Fibroblast of skin of abdomen (primary cell): ENCODE measurements around the gene ADGRA3.

ENCODE experiments used
- DNase-seq: peaks from one replicate; pipeline ENCODE4 v3.0.0-alpha.2; 2013

The ADGRA3 gene

DNA sequence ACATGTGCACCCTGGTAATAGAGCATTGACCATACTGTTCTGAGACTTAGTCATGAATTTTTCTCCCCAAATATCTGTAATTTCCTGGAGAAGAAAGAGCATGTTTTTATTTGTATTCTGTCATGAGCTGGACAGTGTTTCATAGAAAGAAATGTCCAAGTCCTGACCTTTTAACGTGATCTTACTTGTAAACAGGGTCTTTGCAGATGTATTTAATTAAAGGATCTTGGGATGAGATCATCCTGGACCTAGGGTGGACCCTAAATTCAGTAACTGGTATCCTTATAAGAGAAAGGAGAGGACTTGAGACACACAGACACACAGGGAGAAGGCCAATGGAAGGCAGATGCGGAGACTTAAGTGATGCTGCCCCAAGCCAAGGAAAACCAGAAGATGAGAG lies 3.6 kb downstream of the ADGRA3 start:
- DNase-seq = no peak

DNA sequence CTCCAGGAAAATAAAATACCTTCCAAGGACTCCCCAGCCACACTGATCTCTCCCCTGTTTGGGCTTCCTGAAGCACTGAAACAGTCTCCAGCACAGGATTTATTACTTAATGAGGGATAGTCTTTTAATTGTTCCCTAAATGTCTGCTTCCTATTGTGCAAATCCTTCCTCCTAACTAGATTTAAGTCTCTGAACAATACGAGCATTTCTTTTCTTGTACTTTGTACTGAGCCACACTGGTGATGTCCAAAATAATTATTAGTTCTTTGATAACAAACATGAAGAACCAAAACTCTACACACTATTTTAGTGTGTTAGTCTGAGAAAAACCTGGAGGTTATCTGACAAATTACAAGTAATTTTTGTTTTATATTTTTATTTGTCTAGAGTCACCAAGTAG lies 5.1 kb downstream of the ADGRA3 start:
- no peak for DNase-seq

DNA sequence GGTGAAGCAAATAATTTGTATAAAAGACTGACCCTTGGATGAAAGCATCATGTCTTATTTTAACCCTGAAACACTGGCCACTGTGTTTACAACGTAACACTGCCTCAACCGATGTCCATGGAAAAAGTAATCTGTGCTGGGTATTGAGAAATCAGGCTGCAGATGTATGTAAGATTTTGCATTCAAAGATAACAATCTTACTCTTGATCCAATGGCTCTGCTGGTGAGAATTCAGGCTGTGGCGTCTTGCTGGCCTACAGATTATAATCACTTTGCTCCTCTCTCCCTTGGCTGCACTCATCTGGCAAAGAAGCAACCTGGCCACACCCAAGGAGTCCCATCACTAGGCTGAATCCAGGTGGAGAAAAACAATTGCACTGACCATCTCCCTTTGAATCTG lies 7.5 kb downstream of the ADGRA3 start:
- DNase-seq = no peak

DNA sequence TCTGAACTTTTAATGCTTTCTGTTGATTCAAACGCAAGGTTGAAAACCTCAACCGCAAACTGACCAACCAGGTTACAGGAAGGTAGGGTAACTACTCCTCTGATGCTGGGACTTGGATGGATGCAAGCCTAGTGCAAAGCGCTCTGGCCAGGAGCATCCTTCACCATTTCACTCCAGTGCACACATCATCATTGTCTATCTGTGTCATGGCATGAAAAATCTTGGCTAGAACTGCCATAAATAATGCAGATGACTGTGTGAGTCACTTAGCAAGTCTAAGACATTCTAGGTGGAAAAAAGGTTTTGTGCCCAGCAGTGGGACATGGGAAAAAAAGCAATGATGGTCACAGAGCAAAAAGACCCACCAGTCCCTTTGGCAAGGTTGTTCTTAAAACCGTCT lies 10.9 kb downstream of the ADGRA3 start:
- DNase-seq = peak; percentile 27

DNA sequence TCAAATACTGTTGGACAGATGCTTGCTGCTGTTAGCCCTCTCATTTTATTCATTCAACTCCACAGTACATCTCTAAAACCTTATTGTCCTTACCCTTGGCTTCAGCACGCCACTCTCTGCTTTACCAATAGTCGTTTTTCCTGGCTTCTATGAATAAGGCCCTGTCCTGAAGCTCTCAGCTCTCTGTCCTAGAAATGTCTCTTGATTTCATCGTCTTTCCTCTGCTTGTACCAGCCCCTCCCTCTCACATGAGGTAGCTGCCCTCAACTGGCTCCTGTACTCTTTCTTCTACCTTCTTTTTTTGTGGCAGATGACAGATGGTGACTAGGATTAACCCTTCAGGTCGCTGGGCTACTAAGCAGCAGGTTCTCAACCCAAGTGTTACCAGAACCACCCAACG lies 11.4 kb downstream of the ADGRA3 start:
- no peak for DNase-seq

DNA sequence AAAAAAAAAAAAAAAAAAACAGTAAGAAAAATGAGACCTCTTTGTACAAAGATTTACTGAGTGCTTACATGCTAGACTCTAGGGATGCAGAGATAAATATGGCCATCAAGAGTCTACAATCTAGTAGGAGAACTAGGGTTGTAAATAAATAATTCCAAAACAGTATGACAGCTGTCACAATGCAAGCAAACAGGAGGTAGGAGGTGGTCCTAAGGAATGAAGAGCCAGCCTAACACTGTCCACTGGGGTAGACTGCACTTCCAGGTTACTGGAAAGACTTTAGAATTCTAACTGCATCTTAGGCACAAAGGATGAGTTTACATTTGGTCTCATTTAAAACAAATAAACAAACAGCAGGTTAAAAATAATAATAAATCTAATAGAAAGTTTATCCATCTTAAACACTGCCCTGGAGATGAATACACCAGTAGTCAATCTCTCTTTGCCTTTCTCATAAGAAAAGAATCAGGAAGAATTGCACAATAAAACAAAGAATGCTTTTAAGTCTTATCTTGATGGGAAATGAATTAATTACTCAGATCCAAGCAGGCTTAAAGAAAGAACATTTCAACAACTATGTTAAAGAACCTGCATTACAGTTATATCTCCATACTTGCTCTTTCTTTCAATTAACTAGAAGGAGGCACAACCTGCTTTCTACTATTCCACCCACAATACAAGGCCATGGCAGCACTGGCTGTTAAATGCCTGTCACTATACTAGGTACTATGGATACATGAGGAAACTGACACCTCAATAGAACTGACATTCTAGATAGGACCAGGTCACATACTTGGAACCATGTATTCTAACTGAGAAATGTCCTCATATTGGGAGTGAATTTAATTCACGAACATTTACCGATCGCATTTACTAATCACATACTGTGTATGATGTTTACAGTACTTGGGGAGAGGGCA lies 12.7 kb downstream of the ADGRA3 start:
- no peak for DNase-seq

DNA sequence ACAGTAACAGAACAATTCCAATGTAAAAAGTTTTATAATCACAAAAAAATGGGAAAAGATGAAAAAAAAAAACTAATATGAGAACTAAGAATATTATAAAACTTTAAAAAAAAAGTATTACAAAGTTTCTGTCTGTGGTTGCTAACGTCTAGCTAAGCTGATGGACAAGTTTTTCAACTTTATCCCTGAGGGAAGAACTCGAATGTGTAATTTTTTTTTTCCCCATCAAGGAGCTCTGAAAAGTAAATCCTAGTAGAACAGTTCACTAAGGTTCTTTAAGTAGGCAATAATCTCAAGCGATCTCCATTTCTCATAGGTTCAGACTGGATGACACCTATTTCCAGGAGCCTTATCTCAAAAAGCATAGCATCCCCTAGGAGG lies 14.2 kb downstream of the ADGRA3 start:
- no peak for DNase-seq

DNA sequence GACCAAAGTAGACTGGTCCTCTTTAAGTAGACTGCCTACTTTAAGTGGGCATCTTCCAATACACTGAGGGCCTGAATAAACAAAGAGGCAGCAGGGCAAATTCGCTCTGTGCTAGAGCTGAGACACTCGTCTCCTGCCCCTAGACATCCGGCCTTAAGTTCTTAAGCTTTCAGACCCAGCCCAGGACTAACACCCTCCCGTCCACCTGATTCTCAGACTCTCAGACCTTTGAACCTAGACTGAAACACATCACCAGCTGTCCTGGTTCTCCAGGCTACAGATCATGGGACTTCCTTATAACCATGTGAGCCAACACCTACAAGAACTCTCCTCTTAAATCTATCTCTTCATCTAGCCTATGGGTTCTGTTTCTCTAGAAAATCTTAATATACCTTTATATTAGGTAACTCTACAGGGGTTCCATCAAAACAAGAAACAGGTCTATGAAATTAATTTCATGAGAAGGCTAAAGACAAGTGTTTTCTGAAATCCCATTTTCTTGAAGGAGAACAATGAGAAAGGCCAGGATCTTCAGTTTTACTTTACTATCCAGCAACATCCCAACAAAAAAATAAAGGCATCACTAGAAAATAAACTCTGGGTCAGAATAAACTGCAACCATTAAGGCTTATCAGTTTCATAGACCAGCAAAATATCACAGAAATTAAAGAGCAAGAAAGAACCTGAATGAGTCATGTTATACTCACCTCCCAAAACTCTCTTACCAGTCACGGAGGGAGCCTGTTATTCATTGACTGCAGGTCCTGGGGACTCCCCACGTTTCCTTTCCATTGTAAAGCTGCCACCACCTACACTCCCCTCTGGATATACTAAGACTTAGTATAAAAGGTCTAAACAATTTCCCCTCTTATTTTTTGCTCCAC lies 14.8 kb downstream of the ADGRA3 start:
- peak; percentile 52 for DNase-seq

DNA sequence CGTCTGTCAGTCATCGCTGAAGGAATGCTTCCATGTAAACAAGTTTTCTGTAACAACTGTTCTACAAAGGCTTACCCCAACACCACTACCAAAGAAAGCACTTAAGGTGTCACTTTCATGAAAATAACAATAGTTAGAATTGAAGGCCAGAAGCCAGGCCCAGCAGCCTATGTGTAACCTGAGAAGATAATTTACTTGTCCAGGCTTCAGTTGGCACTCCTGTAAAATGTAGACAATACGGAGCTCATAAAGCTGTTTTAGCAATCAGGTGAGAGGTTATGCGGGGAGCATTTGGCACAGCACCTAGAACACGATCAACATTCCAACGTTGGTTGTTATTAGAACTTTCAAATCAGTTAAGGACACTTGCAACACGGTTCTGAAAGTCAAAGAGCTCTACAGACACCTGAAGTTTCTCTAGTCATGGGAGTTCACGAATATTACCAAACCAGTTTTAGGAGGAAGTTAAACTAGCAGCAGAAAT lies 15.7 kb downstream of the ADGRA3 start:
- no peak for DNase-seq

DNA sequence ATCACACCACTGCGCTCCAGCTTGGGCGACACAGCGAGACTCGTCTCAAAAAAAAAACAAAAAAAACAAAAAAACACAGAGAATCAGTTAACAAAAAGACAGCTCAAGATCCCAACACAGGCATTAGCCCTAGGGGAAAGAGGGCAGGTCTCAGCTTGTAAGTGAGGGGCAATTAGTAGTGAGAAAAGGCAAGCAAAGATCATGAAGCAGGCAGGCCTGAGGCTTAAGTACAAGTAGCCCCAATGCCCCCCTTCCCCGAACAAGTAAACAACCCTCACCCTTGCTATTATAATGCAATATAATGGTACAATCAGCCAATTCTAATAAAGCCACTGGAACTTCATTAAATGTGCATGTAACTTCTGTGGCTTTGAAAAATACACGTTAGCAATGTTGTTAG lies 17.0 kb downstream of the ADGRA3 start:
- DNase-seq = no peak

DNA sequence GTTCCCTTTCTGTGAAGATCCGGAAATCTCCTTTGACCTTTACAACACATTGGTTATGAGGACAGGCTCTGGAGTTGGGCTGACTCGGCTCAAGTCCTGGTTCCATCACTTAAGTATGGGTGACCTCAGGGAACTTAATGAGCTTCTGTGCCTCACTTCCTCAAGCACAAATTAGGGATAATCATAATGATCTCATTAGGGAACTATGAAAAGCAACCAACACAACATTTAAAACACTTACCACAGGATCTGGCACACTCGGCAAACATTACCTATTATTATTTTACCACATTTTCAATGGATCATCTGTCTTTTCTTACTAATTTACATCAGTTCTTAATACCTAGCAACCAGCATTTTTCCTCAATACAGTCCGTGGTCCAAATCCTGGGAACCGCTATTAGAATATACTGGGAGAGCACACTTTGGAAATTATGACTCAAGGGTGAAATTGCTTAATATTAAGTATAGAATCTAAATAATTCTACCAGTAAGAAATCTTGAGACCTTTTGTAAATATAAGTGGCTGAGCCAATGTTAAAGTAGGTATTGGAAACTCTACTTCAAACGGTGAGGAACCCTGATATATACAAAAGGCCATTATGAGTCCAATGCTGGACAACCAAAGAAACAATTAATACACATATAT lies 19.6 kb downstream of the ADGRA3 start:
- DNase-seq = no peak

DNA sequence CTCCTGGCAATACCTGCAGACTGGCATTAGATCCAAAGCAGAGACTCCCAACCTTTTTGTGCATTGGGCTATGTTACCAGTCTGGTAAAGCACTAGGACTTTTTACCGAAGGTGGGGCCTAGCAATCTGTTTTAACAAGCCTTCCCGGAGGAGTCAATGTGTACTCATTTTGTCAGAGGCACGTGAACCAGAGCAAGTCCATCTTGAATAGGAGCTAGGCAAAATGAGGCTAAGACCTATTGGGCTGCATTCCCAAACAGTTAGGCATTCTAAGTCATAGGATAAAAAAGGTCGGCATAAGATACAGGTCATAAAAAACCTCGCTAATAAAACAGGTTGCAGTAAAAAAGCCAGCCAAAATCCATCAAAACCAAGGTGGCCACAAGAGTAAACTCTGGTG lies 22.3 kb downstream of the ADGRA3 start:
- no peak for DNase-seq

DNA sequence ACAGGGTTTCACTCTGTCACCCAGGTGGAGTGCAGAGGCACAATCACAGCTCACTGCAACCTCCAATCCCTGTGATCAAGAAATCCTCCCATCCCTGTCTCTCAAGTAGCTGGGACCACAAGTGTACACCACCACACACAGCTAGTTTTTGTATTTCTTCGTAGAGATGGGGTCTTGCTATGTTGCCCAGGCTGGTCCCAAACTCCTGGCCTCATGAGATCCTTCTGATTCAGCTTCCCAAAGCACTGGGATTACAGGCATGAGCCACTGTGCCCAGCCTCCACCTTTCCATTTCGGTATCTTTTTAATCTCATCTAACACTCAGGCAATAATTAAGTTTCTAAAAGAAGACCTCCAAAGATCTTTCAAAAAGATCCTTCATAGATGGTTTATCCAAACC lies 22.9 kb downstream of the ADGRA3 start:
- no peak for DNase-seq

DNA sequence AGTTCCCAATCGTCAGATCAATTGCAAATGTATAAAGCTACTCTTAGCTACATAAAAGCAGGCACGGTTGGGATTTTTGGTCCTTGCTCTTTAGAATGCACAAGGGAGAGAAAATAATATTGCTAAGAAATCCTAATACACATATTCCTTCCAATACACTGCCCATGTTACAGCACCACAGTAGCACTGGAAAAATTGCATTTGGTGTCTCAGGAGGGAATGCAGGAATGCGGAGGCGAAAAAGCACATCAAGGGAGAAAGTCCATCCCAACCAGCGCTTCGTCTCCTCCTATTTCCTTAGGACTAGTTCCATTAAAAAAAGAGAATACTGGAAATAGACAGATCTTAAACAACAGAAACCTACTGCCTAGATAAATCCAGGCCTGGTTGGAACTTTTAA lies 23.9 kb downstream of the ADGRA3 start:
- DNase-seq = no peak

DNA sequence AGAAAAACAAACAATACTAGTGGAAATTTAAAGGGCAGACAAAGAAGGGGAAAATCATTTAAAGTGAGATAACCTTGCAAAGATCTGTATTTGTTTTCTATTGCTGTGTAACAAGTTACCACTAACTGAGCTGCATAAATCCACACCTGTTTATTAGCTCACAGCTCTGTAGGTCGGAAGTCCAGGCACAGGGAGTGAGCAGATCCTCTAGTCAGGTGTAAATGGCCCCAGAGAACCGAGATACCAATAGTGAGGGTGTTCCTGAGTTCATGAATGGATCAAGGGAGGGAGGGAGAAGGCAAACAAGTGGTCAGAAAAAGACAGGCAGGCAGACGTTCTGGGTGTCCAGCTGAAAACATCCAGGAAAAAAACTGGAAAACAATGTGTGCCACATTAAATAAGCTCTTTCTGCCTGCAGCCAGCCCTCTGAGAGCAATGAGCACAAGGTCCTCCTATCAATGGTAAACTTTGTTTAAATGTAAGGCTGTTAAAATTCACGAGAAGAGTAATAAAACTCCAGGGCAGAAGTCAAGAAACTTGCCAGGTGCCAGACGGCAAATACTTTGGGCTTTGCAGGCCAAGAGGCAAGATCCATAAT lies 25.0 kb downstream of the ADGRA3 start:
- no peak for DNase-seq

DNA sequence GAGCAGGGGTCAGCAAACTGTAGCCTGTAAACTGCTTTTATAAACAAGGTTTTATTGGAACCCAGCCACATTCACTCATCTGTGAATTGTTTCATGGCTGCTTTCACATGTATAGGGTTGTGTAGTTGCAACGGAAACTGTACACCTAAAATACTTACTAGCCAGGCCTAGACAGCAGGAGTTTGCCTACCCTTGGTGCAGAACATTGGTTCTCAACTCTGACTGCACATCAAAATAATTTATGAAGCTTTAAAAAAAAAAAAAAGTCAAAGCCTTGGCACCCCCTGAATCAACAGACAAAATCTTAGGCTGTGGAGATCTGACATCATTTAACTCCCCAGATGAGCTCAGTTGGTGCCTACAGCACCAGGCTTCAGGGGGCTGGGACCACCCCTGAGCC lies 27.8 kb downstream of the ADGRA3 start:
- no peak for DNase-seq

DNA sequence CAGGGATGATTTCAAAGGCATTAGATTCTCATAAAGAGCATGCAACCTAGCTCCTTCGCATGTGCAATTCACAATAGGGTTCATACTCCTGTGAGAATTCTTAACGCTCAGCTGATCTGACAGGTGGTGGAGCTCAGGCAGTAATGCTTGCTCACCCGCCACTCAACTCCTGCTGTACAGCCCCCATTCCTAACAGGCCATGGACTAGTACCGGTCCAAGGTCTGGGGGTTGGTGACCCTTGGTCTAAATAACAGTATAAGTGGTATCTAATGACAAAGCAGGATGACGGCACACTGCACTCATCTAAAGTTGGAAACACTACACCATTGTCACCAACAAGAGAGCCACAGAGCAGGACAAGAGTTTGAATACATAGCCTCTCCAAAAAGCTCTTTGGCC lies 28.5 kb downstream of the ADGRA3 start:
- DNase-seq = no peak

DNA sequence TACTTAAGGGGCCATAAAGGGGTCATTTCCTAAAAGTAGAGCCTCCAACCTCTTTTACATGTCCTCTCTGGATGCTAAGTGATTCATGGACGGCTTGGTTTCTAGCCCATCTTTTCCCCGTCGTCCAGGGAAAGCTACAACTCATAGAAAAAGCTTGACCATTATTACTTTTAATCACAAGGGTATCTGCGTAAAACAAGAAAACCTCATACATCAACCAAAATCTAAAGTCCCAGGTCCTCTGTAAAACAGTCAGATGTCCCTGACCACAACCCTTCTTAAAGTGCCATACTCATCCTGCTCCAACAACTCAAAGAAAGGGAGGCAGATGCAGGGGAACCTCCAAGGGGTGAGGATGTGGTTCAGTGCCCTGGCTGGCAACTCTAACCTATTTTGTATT lies 29.6 kb downstream of the ADGRA3 start:
- no peak for DNase-seq

DNA sequence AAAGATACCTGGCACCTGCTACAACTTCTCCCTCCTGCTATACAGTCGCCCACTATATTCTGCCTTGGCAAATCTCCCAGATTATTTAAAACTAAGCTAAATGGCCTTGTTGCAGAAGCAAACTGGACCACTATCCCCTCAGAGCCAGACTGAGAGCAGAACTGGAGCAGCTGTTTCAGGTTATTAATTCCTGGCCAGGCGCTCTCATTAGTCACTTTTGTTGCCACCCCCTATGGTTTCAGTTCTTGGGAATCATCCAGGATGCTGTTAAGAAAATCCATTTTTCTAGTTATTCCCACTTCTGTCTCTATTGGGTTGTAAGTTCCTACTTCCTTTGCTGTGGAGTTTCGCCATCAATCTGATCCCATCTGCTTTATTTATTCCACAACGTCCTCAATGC lies 30.1 kb downstream of the ADGRA3 start:
- peak; percentile 85 for DNase-seq

DNA sequence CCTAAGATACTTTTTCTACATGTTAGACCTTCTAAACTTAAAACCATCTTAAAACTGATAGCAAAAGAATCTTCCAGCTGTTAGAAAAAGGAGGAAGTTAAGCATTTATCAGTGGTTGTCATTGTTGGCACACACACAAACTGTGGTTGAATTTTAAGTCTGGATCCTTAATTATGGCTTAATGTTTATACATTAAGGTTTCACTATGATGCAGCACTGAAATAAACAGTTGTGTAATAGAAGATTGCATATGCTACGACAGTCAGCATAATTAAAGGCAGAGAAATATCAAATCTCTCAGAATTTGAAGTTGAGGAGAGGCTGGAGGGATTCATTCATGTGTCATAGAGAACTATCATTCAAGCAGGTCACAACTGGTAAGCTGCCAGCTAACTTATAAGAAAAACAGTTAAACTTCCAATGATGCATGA lies 32.3 kb downstream of the ADGRA3 start:
- peak; percentile 89 for DNase-seq

DNA sequence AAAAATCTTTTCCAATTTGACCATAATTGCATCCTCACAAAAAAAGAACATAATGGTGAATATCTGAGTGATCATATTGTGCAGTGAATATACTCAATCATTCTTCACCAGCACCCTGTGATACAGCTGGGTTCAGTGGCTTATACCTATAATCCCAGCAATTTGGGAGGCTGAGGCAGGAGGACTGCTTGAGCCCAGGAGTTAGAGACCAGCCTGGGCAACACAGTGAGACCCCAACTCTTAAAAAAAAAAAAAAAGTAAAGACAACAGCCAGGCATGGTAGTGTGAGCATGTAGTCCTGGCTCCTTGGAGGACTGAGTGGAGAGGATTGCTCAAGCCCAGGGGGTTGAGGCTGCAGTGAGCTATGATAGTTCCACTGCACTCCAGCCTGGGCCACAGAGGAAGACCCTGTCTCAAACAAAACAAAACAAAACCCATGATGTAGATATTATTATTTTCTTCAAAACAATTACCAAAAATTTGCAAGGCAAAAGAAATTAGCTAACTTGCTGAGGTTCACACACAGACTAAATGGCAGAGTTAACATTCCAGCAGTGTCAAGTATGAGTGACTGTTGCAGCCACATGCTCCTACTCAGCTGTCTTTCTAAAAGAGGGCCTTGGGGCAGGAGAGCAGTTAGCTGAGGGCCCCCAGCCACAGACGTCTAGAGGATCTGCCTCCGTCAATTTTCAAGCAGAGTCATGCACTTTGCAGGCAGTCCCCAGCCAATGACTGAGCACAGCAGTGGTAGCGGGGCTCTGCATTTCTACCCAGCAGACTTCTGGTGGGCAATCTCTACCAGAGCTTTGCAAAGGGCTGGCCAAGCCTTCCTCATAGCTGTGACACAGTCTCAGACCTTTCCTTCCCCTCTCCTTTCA lies 33.4 kb downstream of the ADGRA3 start:
- DNase-seq = peak; percentile 19
